Parathyroid adenoma (tissue), 2 donors: Measurements from ENCODE around the gene PTX3.

Experiments
- H2AFZ ChIP-seq: fragments of 300-600 bp; sonication (generic); one replicate; pipeline ENCODE4 v1.7.0; 2017; ENCODE audit warnings: antibody characterized with exemption, mild to moderate bottlenecking
- H3K27ac ChIP-seq: fragments of 300-600 bp; sonication (generic); one replicate; pipeline ENCODE4 v1.7.0; 2017
- H3K27me3 ChIP-seq: fragments of 300-600 bp; sonication (generic); one replicate; pipeline ENCODE4 v1.7.0; 2017; ENCODE audit warnings: low read length; ENCODE audit not compliant: control insufficient read depth, insufficient read depth
- H3K36me3 ChIP-seq: fragments of 300-600 bp; sonication (generic); one replicate; pipeline ENCODE4 v1.7.0; 2017; ENCODE audit warnings: low read length; ENCODE audit not compliant: control insufficient read depth, insufficient read depth
- H3K4me1 ChIP-seq: fragments of 300-600 bp; sonication (generic); one replicate; pipeline ENCODE4 v1.7.0; 2017; ENCODE audit warnings: control low read depth
- H3K4me2 ChIP-seq: fragments of 300-600 bp; sonication (generic); one replicate; pipeline ENCODE4 v1.7.0; 2017; ENCODE audit warnings: low read length
- H3K4me3 ChIP-seq: fragments of 300-600 bp; sonication (generic); one replicate; pipeline ENCODE4 v1.7.0; 2017; ENCODE audit warnings: low read depth, low read length
- H3K79me2 ChIP-seq: fragments of 300-600 bp; sonication (generic); one replicate; pipeline ENCODE4 v1.7.0; 2017; ENCODE audit warnings: control low read depth
- H3K9ac ChIP-seq: fragments of 300-600 bp; sonication (generic); one replicate; pipeline ENCODE4 v1.7.0; 2017; ENCODE audit warnings: mild to moderate bottlenecking
- H3K9me3 ChIP-seq: fragments of 300-600 bp; sonication (generic); one replicate; pipeline ENCODE4 v1.7.0; 2017; ENCODE audit warnings: low read length; ENCODE audit not compliant: control insufficient read depth
- TF ChIP-seq, protein P1 (sequence below): fragments of 300-600 bp; sonication (generic); IDR thresholded peaks from one replicate; pipeline ENCODE4 v1.7.0; 2017; ENCODE audit warnings: antibody characterized with exemption, mild to moderate bottlenecking
- donor health status: primary hyperparathyroidism.

The PTX3 gene

DNA sequence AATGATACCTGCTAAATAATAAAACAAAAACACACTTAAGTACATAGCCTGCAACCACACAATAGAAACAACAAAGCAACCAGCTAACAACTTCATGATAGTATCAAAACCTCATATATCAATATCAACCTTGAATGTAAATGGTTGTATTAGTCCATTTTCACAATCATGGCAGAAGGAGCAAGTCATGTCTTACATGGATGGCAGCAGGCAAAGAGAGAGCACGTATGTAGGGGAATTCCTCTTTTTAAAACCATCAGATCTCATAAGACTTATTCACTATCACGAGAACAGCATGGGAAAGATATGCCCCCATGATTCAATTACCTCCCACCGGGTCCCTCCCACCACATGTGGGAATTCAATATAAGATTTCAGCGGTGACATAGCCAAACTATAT, 44.5 kb upstream of the PTX3 start:
- Histone ChIP-seq H3K4me3 (no peak overlapping the region), H3K4me2 (no peak overlapping the region), H3K79me2 (no peaks in the 10 kb centered on the region), H3K27me3 (no peaks in the 10 kb centered on the region), H2AFZ (no peak overlapping the region), H3K9ac (no peak overlapping the region), H3K36me3 (no peaks in the 10 kb centered on the region), H3K9me3 (no peaks in the 10 kb centered on the region), H3K4me1 (no peaks in the 10 kb centered on the region), H3K27ac (no peak overlapping the region)
- TF ChIP-seq, protein P1, sequence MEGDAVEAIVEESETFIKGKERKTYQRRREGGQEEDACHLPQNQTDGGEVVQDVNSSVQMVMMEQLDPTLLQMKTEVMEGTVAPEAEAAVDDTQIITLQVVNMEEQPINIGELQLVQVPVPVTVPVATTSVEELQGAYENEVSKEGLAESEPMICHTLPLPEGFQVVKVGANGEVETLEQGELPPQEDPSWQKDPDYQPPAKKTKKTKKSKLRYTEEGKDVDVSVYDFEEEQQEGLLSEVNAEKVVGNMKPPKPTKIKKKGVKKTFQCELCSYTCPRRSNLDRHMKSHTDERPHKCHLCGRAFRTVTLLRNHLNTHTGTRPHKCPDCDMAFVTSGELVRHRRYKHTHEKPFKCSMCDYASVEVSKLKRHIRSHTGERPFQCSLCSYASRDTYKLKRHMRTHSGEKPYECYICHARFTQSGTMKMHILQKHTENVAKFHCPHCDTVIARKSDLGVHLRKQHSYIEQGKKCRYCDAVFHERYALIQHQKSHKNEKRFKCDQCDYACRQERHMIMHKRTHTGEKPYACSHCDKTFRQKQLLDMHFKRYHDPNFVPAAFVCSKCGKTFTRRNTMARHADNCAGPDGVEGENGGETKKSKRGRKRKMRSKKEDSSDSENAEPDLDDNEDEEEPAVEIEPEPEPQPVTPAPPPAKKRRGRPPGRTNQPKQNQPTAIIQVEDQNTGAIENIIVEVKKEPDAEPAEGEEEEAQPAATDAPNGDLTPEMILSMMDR, result no peak

DNA sequence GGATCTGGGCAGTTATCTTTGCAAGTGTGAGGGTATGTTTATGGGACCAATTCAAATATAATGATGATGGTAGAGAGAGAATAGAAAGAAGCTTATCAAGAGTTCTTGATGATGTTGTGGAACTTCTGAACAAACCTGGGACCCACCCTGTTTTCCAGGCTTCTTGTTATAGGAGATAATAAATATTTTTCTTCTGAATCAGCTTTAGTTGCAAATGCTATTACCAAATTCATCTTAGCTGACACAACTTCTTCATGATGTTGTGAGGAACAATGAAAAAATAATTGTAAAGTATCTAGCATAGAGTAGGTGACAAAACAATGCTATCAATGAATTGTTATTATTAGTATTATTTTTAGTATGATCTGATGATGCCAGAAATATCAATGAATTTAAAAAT, 43.5 kb upstream of the PTX3 start:
- Histone ChIP-seq H2AFZ (no peak overlapping the region), H3K9me3 (no peaks in the 10 kb centered on the region), H3K27me3 (no peaks in the 10 kb centered on the region), H3K9ac (no peak overlapping the region), H3K27ac (no peak overlapping the region), H3K36me3 (no peaks in the 10 kb centered on the region), H3K4me2 (no peak overlapping the region), H3K4me3 (no peak overlapping the region), H3K4me1 (no peaks in the 10 kb centered on the region), H3K79me2 (no peaks in the 10 kb centered on the region)
- TF ChIP-seq, protein P1, result no peak

DNA sequence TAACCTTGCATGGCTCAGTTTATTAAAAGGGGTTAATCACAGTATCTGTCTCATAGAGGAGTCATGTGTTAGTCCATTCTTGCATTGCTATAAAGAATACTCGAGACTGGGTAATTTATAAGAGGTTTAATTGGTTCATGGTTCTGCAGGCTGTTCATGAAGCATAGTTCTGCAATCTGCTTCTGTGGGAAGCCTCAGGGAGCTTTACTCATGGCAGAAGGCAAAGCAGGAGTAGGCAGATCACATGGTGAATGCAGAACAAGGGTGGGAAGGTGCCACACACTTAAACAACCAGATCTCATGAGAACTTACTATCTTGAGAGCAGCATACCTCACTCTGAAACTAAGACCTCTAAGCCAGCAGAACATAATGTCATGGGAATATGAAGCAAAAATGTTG, 42.2 kb upstream of the PTX3 start:
- Histone ChIP-seq H3K4me2 (no peak overlapping the region), H3K9me3 (no peaks in the 10 kb centered on the region), H3K4me1 (no peaks in the 10 kb centered on the region), H3K79me2 (no peaks in the 10 kb centered on the region), H3K9ac (no peak overlapping the region), H3K4me3 (no peak overlapping the region), H3K36me3 (no peaks in the 10 kb centered on the region), H3K27ac (no peak overlapping the region), H2AFZ (no peak overlapping the region), H3K27me3 (no peaks in the 10 kb centered on the region)
- TF ChIP-seq, protein P1, result no peak

DNA sequence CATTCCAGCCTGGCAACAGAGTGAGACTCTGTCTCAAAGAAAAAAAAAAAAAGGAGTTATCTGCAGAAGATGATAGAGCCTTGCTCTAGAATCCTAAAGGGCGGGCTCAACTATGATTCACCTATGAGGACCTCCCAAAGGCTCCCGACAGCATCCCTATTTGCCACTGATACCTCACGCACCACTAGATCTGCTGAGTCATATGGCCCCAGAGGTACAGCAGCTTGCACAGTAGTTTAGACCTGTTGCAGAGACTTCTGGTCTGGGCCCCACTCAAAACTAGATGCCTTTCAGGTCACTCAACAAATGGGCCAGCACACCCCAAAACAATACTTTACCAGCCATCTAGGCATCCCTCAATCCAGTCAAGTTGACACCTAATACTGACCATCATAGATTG, 38.1 kb upstream of the PTX3 start:
- H3K4me1 ChIP-seq, result no peaks in the 10 kb centered on the region
- H3K79me2 ChIP-seq, result no peaks in the 10 kb centered on the region
- H3K9ac ChIP-seq, result no peak overlapping the region
- H2AFZ ChIP-seq, result no peak overlapping the region
- H3K4me3 ChIP-seq, result no peak overlapping the region
- no peaks in the 10 kb centered on the region for H3K36me3 ChIP-seq
- TF ChIP-seq, protein P1, result no peak
- H3K9me3 ChIP-seq, result no peaks in the 10 kb centered on the region
- H3K4me2 ChIP-seq, result no peak overlapping the region
- H3K27ac ChIP-seq, result no peak overlapping the region
- H3K27me3 ChIP-seq, result no peaks in the 10 kb centered on the region

DNA sequence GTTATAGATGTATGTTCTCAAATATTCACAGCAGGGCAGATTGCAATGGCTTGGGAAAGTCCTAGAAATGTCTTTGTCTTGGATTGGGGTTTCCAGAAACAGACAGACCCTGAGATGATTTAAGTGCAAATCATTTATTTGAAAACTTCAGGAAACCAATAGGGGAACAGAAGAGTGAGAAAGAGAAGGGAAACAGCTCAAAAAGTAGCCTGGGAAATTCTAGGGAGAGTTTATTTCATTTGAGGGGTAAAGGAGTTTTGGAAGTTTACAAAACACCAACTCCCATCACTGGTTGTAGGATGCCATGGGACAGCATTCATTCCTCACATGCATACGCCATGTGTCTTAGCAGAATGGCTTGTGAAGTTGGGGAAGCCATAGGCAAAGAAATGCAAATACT, 32.3 kb upstream of the PTX3 start:
- H3K4me2 ChIP-seq, result no peak overlapping the region
- H3K4me1 ChIP-seq, result no peaks in the 10 kb centered on the region
- no peaks in the 10 kb centered on the region for H3K9me3 ChIP-seq
- H3K36me3 ChIP-seq, result no peaks in the 10 kb centered on the region
- TF ChIP-seq, protein P1, result no peak
- H3K9ac ChIP-seq, result no peak overlapping the region
- no peak overlapping the region for H3K27ac ChIP-seq
- H3K4me3 ChIP-seq, result no peak overlapping the region
- no peaks in the 10 kb centered on the region for H3K79me2 ChIP-seq
- no peaks in the 10 kb centered on the region for H3K27me3 ChIP-seq
- H2AFZ ChIP-seq, result no peak overlapping the region
